KMS-11 (cell line): ENCODE data around the gene MEIS1.

Experiments
- H2AFZ ChIP-seq: fragments of 200-600 bp; sonication (generic); 2 replicates; pipeline ENCODE4 v1.6.1; 2016; ENCODE audit warnings: antibody characterized with exemption, mixed run types, low read depth
- H3K27ac ChIP-seq: fragments of 200-600 bp; sonication (generic); 2 replicates; pipeline ENCODE4 v1.6.1; 2016; ENCODE audit warnings: mild to moderate bottlenecking, mixed run types
- H3K27me3 ChIP-seq: fragments of 200-600 bp; sonication (generic); 2 replicates; pipeline ENCODE4 v1.6.1; 2017; ENCODE audit warnings: mild to moderate bottlenecking, low read depth, mixed run types, moderate library complexity; ENCODE audit not compliant: insufficient read depth
- H3K36me3 ChIP-seq: fragments of 200-600 bp; sonication (generic); 2 replicates; pipeline ENCODE4 v1.6.1; 2017; ENCODE audit warnings: mild to moderate bottlenecking, mixed run types; ENCODE audit not compliant: insufficient read depth
- H3K4me1 ChIP-seq: fragments of 200-600 bp; sonication (generic); 2 replicates; pipeline ENCODE4 v1.6.1; 2016; ENCODE audit warnings: mild to moderate bottlenecking, low read depth, mixed run types; ENCODE audit not compliant: poor library complexity, severe bottlenecking
- H3K4me2 ChIP-seq: fragments of 200-600 bp; sonication (generic); 2 replicates; pipeline ENCODE4 v1.7.0; 2016; ENCODE audit warnings: mild to moderate bottlenecking, mixed run types
- H3K4me3 ChIP-seq: fragments of 200-600 bp; sonication (generic); IDR thresholded peaks from 2 replicates; pipeline ENCODE4 v1.6.1; 2017; ENCODE audit warnings: low read depth, low read length, mixed read lengths; ENCODE audit not compliant: insufficient read depth
- H3K79me2 ChIP-seq: fragments of 200-600 bp; sonication (generic); 2 replicates; pipeline ENCODE4 v1.6.1; 2016; ENCODE audit warnings: low read depth, mixed run types; ENCODE audit not compliant: insufficient read depth
- H3K9ac ChIP-seq: fragments of 200-600 bp; sonication (generic); 2 replicates; pipeline ENCODE4 v1.6.1; 2016; ENCODE audit warnings: mild to moderate bottlenecking, mixed run types
- H4K20me1 ChIP-seq: fragments of 200-600 bp; sonication (generic); 2 replicates; pipeline ENCODE4 v1.6.1; 2016; ENCODE audit warnings: mild to moderate bottlenecking, mixed run types; ENCODE audit not compliant: insufficient read depth
- CTCF ChIP-seq: fragments of 200-600 bp; sonication (generic); conservative IDR thresholded peaks from 2 replicates; pipeline ENCODE4 v1.6.1; 2017; ENCODE audit warnings: low read depth, mild to moderate bottlenecking, antibody characterized with exemption, low read length, moderate library complexity, mixed read lengths

Gene MEIS1

GRCh38 chr2:66456183-66457041 lies 21.5 kb downstream of the MEIS1 start:
- no peak for TF ChIP-seq CTCF
- Histone ChIP-seq H3K36me3 (no peaks in the 10 kb centered on the region), H3K4me2 (no peak overlapping the region), H4K20me1 (no peaks in the 10 kb centered on the region), H3K79me2 (no peaks in the 10 kb centered on the region), H3K27ac (no peak overlapping the region), H3K4me1 (no peaks in the 10 kb centered on the region), H3K4me3 (no peak overlapping the region), H2AFZ (no peak overlapping the region), H3K27me3 (no peaks in the 10 kb centered on the region), H3K9ac (no peak overlapping the region)

- no peaks in the 10 kb centered on the region for H3K4me1 ChIP-seq
- H3K27ac ChIP-seq: no peak overlapping the region
- H4K20me1 ChIP-seq: no peaks in the 10 kb centered on the region
- no peaks in the 10 kb centered on the region for H3K36me3 ChIP-seq
- H2AFZ ChIP-seq: no peak overlapping the region
- H3K4me2 ChIP-seq: no peak overlapping the region
- TF ChIP-seq CTCF: no peak
- no peaks in the 10 kb centered on the region for H3K27me3 ChIP-seq
- no peak overlapping the region for H3K4me3 ChIP-seq
- no peaks in the 10 kb centered on the region for H3K79me2 ChIP-seq
- no peak overlapping the region for H3K9ac ChIP-seq
These were observed 22.6 kb downstream of the MEIS1 start for GRCh38 chr2:66457545-66457944.

DNA sequence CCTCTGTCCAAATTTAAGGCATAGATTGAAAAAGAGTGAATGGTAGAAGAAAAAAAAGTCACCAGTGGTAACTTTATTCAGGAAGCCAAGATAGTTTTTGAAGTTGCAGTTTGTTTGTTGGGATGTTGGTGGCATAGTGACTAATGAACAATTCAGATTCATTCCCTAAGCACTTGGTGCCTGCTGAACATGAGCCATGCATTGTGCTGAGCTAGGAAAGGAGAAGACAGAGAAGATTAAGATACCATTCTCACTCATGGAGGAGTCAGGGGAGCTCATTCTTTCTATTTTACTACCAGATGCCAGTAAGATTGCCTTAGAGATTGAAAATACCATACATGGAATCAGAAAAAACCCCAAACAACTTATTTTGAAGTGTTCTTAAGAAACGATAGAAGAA lies 25.1 kb downstream of the MEIS1 start:
- Histone ChIP-seq H3K79me2 (no peaks in the 10 kb centered on the region), H3K27ac (no peak overlapping the region), H3K36me3 (no peaks in the 10 kb centered on the region), H2AFZ (no peak overlapping the region), H3K4me1 (peaks cover 16% of the 10 kb centered on the region), H3K4me2 (no peak overlapping the region), H3K27me3 (no peaks in the 10 kb centered on the region), H3K9ac (no peak overlapping the region), H4K20me1 (no peaks in the 10 kb centered on the region), H3K4me3 (no peak overlapping the region)
- TF ChIP-seq CTCF: no peak

DNA sequence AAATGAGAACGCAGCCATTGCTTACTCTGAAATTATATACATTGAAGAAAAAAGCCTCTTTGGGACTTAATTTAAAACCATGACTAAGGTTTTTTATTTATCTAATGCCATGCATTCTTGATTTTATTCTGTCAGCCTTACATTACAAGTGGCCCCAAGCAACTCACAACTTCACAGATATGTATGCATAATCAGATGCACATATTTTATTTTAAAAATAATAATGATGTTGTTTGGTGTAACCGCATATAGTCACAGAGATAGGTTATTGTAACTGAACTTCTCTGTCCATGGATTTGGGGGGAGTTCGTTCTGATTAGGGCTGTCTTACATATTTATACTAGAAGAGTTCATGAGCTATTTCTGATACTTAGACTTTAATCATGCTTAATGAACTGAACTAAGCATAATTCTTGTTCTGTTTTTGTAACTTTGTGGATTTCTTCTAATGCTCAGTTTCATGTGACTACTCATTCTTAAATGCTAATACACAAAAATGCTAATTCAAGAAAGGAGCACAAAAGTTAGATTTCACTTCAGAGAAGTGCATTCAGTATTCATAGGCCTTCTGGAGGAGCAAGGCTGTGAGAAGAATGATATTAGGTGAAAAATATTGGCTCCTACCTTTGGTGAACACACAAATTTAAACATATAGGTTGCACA lies 26.2 kb downstream of the MEIS1 start:
- no peaks in the 10 kb centered on the region for H3K36me3 ChIP-seq
- no peaks in the 10 kb centered on the region for H3K79me2 ChIP-seq
- H3K27ac ChIP-seq: no peak overlapping the region
- H3K27me3 ChIP-seq: no peaks in the 10 kb centered on the region
- no peak overlapping the region for H3K4me3 ChIP-seq
- no peak overlapping the region for H2AFZ ChIP-seq
- H3K4me1 ChIP-seq: peaks cover 27% of the 10 kb centered on the region
- TF ChIP-seq CTCF: no peak
- no peak overlapping the region for H3K9ac ChIP-seq
- H3K4me2 ChIP-seq: no peak overlapping the region
- no peaks in the 10 kb centered on the region for H4K20me1 ChIP-seq
